GM12878 (cell line): ENCODE results near the gene GPR78. TPM values are rescaled to one million over a fixed set of nuclear protein-coding genes. Genes with fewer than 3 reads are reported as not detected.

Experiments
- ATAC-seq: fragments of 200-7000 bp; cut with Tn5 transposase; 3 replicates; pipeline ENCODE4 v1.9.1; 2020; ENCODE audit warnings: mild to moderate bottlenecking, moderate library complexity
- BruUV-seq: library from RNA; stranded (reverse); fragments of 400-500 nt; replicated peaks from 2 replicates; lab custom pipeline; 2021; lab: Mats Ljungman, UMichigan
- CTCF ChIA-PET: fragments of 300-600 bp; sonication (Branson Sonifier 250); formaldehyde crosslinking; extraction: SDS; loops from one replicate; lab custom pipeline; 2021; ENCODE audit warnings: inconsistent platforms; lab: Yijun Ruan, JAX
- POLR2A ChIA-PET: fragments of 350-600 bp; formaldehyde crosslinking; extraction: SDS; loops from one replicate; lab custom pipeline; 2021; ENCODE audit warnings: inconsistent platforms; lab: Charles Lee
- RAD21 ChIA-PET: fragments of 300-600 bp; sonication (Branson Sonifier 250); formaldehyde crosslinking; loops from one replicate; lab custom pipeline; 2023; ENCODE audit warnings: antibody characterized with exemption; ENCODE audit not compliant: unreplicated experiment; lab: Charles Lee
- SMC1A ChIA-PET: fragments of 300-600 bp; sonication (Branson Sonifier 250); formaldehyde crosslinking; loops from one replicate; lab custom pipeline; 2023; ENCODE audit not compliant: unreplicated experiment, uncharacterized antibody; lab: Charles Lee
- DNase-seq: peaks from one replicate; pipeline ENCODE4 v3.0.0-alpha.2; 2011; ENCODE audit warnings: low read depth, low spot score
- FAIRE-seq: peaks from 3 replicates; lab custom pipeline; 2011; peaks lifted over from hg19 to GRCh38; lab: Jason Lieb, UNC
- H2AFZ ChIP-seq: 2 replicates; pipeline ENCODE4 v1.6.0; 2011; ENCODE audit warnings: low read depth, low read length, control low read depth; ENCODE audit not compliant: control insufficient read depth
- H3K27ac ChIP-seq: 2 replicates; pipeline ENCODE4 v1.5.1; 2011; ENCODE audit warnings: control low read depth; ENCODE audit not compliant: control insufficient read depth, insufficient read depth
- H3K27me3 ChIP-seq, 2 experiments: replicated peaks in 1 of 2; 2 replicates each; pipeline versions ENCODE4 v1.6.0 to v1.6.1; 2011; ENCODE audit warnings: low read length in 1 of 2; ENCODE audit not compliant: control insufficient read depth in 2 of 2, insufficient read depth in 2 of 2
- H3K36me3 ChIP-seq, 2 experiments: 2 replicates each; pipeline ENCODE4 v1.5.1; 2011; ENCODE audit warnings: low read length in 1 of 2; ENCODE audit not compliant: control insufficient read depth in 2 of 2, insufficient read depth in 2 of 2
- H3K4me1 ChIP-seq: 2 replicates; pipeline ENCODE4 v1.6.1; 2011; ENCODE audit warnings: mild to moderate bottlenecking, low read length, moderate library complexity, mixed read lengths; ENCODE audit not compliant: control insufficient read depth, insufficient read depth
- H3K4me2 ChIP-seq: 2 replicates; pipeline ENCODE4 v1.6.0; 2011; ENCODE audit warnings: control low read depth; ENCODE audit not compliant: control insufficient read depth, insufficient read depth
- H3K4me3 ChIP-seq: fragments of 200-600 bp; sonication (generic); 2 replicates; pipeline ENCODE4 v1.5.1; 2016
- H3K79me2 ChIP-seq: 2 replicates; pipeline ENCODE4 v1.6.0; 2011; ENCODE audit warnings: low read length; ENCODE audit not compliant: control insufficient read depth, insufficient read depth
- H3K9ac ChIP-seq: 2 replicates; pipeline ENCODE4 v1.8.0; 2011; ENCODE audit warnings: low read length, control low read depth, mixed read lengths; ENCODE audit not compliant: control insufficient read depth, insufficient read depth
- H3K9me3 ChIP-seq: replicated peaks from 3 replicates; pipeline ENCODE4 v1.5.1; 2011; ENCODE audit warnings: mild to moderate bottlenecking, low read length; ENCODE audit not compliant: control insufficient read depth, insufficient read depth
- H4K20me1 ChIP-seq: 2 replicates; pipeline ENCODE4 v1.6.0; 2011; ENCODE audit not compliant: control insufficient read depth, insufficient read depth
- KAT2A ChIP-seq: conservative IDR thresholded peaks from 2 replicates; pipeline ENCODE4 v1.6.1; 2011; ENCODE audit warnings: low read depth, low read length; ENCODE audit not compliant: control insufficient read depth
- PML ChIP-seq: IDR thresholded peaks from 2 replicates; pipeline ENCODE4 v1.6.1; 2012; ENCODE audit warnings: low read length, inconsistent platforms
- POLR2AphosphoS5 ChIP-seq: IDR thresholded peaks from 2 replicates; pipeline ENCODE4 v1.6.1; 2011; ENCODE audit warnings: mild to moderate bottlenecking, low read length, inconsistent platforms
- SREBF1 ChIP-seq: IDR thresholded peaks from 2 replicates; pipeline ENCODE4 v1.6.1; 2012; ENCODE audit warnings: mild to moderate bottlenecking, low read length
- STAT1 ChIP-seq: fragments of 450-650 bp; conservative IDR thresholded peaks from 2 replicates; pipeline ENCODE4 v1.6.1; 2014; ENCODE audit warnings: antibody characterized with exemption, mild to moderate bottlenecking
- WGBS: methylation state at CpG from one replicate; pipeline ENCODE4 v1.1.6; 2016; ENCODE audit warnings: low lambda C conversion rate; ENCODE audit not compliant: insufficient replicate concordance, insufficient coverage; ENCODE audit errors: missing lambda C conversion rate; 5-methylcytosine and 5-hydroxymethylcytosine counted together
- in situ Hi-C: fragments of 300-500 bp; cut with MboI; formaldehyde crosslinking; loops from 9 replicates; pipeline ENCODE4 v1.14.3; 2018; ENCODE audit warnings: mixed read lengths
- intact Hi-C: fragments of 100-400 bp; cut with micrococcal nuclease; formaldehyde crosslinking; loops from one replicate; pipeline ENCODE4 v1.14.2; 2022; ENCODE audit not compliant: unreplicated experiment
- polyA plus RNA-seq, 11 experiments: library from polyadenylated mRNA; depleted of rRNA in 4 of 11; unstranded in 6 of 11; stranded (reverse) in 5 of 11; fragments of >200 nt; fragmentation: Nextera tagmentation in 4 of 11; fragmentation: Illumina TruSeq in 1 of 11; extraction: Ambion mirVana in 4 of 11; extraction: Trizol in 1 of 11; gene quantifications; 1 replicate in 1 of 11; 2 replicates in 10 of 11; pipeline versions ENCODE4 v1.2.1 to v1.2.3, GENCODE V29; 2011 to 2016; ENCODE audit warnings: inconsistent platforms in 2 of 11, missing spikeins in 2 of 11, low read depth in 1 of 11
- total RNA-seq, 4 experiments: library from RNA; depleted of rRNA in 3 of 4; stranded (reverse); fragments of >200 nt in 3 of 4; fragmentation: Illumina TruSeq in 1 of 4; extraction: Trizol in 1 of 4; gene quantifications; 2 replicates each; pipeline versions ENCODE4 v1.2.1 to v1.2.3, GENCODE V29; 2013 to 2021
- TF ChIP-seq, protein P1 (sequence below): IDR thresholded peaks from 2 replicates; pipeline ENCODE4 v1.6.1; 2011; ENCODE audit warnings: mild to moderate bottlenecking, low read depth, low read length, moderate library complexity; ENCODE audit not compliant: insufficient replicate concordance
- TF ChIP-seq, protein P2 (sequence below): fragments of 450-650 bp; formaldehyde crosslinking; IDR thresholded peaks from 2 replicates; pipeline ENCODE4 v1.4.0; 2020; ENCODE audit warnings: mild to moderate bottlenecking, moderate library complexity
- TF ChIP-seq, protein P3 (sequence below): IDR thresholded peaks from 2 replicates; pipeline ENCODE4 v1.6.1; 2011; ENCODE audit warnings: borderline replicate concordance, low read depth, mild to moderate bottlenecking, moderate library complexity, mixed read lengths, low read length; ENCODE audit not compliant: insufficient read depth; ENCODE audit errors: extremely low read length
- TF ChIP-seq, protein P4 (sequence below): fragments of 450-650 bp; IDR thresholded peaks from 2 replicates; pipeline ENCODE4 v1.6.1; 2014; ENCODE audit warnings: mild to moderate bottlenecking

The GPR78 gene
- total and polyA plus RNA-seq, 10 of the 15 experiments (the other 5 are each of a cell fraction or from before 2014, with no cell fraction given) = 0.03 TPM; not detected in 9

DNA sequence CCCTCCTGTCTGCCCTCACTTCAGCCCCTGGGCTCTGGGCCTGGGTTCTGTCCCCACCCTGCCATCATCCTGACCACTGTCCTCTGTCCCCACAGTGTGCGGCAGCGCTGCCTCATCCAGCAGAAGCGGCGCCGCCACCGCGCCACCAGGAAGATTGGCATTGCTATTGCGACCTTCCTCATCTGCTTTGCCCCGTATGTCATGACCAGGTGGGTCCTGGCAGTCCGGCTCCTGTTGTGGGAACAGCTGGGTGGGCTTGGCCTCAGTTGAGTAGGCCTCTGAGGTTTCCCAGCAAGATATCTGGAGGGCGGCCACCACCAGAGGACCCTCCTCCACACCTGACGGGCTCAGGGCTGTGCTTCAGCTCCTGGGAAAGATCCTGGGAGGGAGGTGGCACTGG, 2.2 kb downstream of the GPR78 start:
- Histone ChIP-seq H4K20me1 (no peaks in the 10 kb centered on the region), H3K27me3 (no peaks in the 10 kb centered on the region), H3K27ac (no peak overlapping the region), H3K79me2 (no peaks in the 10 kb centered on the region), H3K4me2 (no peak overlapping the region), H3K4me3 (no peak overlapping the region), H3K9ac (no peak overlapping the region), H3K9me3 (no peaks in the 10 kb centered on the region), H3K4me1 (no peaks in the 10 kb centered on the region), H2AFZ (no peak overlapping the region), H3K36me3 (no peaks in the 10 kb centered on the region)
- in situ Hi-C loops = no loop called here
- no TSS peak for BruUV-seq
- intact Hi-C loops = no loop called here
- no peak for FAIRE-seq
- WGBS = 56% methylated on average over 12 of the region's 12 CpGs
- ChIA-PET CTCF (no interaction called here), SMC1A (no interaction called here), POLR2A (no interaction called here), RAD21 (no interaction called here)
- no peak for DNase-seq
- TF ChIP-seq KAT2A (no peak), PML (no peak), STAT1 (no peak), POLR2AphosphoS5 (no peak), SREBF1 (no peak)
- TF ChIP-seq, protein P1, sequence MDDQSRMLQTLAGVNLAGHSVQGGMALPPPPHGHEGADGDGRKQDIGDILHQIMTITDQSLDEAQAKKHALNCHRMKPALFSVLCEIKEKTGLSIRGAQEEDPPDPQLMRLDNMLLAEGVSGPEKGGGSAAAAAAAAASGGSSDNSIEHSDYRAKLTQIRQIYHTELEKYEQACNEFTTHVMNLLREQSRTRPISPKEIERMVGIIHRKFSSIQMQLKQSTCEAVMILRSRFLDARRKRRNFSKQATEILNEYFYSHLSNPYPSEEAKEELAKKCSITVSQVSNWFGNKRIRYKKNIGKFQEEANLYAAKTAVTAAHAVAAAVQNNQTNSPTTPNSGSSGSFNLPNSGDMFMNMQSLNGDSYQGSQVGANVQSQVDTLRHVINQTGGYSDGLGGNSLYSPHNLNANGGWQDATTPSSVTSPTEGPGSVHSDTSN = no peak
- TF ChIP-seq, protein P2, sequence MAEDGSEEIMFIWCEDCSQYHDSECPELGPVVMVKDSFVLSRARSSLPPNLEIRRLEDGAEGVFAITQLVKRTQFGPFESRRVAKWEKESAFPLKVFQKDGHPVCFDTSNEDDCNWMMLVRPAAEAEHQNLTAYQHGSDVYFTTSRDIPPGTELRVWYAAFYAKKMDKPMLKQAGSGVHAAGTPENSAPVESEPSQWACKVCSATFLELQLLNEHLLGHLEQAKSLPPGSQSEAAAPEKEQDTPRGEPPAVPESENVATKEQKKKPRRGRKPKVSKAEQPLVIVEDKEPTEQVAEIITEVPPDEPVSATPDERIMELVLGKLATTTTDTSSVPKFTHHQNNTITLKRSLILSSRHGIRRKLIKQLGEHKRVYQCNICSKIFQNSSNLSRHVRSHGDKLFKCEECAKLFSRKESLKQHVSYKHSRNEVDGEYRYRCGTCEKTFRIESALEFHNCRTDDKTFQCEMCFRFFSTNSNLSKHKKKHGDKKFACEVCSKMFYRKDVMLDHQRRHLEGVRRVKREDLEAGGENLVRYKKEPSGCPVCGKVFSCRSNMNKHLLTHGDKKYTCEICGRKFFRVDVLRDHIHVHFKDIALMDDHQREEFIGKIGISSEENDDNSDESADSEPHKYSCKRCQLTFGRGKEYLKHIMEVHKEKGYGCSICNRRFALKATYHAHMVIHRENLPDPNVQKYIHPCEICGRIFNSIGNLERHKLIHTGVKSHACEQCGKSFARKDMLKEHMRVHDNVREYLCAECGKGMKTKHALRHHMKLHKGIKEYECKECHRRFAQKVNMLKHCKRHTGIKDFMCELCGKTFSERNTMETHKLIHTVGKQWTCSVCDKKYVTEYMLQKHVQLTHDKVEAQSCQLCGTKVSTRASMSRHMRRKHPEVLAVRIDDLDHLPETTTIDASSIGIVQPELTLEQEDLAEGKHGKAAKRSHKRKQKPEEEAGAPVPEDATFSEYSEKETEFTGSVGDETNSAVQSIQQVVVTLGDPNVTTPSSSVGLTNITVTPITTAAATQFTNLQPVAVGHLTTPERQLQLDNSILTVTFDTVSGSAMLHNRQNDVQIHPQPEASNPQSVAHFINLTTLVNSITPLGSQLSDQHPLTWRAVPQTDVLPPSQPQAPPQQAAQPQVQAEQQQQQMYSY = no peak
- TF ChIP-seq, protein P3, sequence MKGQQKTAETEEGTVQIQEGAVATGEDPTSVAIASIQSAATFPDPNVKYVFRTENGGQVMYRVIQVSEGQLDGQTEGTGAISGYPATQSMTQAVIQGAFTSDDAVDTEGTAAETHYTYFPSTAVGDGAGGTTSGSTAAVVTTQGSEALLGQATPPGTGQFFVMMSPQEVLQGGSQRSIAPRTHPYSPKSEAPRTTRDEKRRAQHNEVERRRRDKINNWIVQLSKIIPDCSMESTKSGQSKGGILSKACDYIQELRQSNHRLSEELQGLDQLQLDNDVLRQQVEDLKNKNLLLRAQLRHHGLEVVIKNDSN = no peak
- TF ChIP-seq, protein P4, sequence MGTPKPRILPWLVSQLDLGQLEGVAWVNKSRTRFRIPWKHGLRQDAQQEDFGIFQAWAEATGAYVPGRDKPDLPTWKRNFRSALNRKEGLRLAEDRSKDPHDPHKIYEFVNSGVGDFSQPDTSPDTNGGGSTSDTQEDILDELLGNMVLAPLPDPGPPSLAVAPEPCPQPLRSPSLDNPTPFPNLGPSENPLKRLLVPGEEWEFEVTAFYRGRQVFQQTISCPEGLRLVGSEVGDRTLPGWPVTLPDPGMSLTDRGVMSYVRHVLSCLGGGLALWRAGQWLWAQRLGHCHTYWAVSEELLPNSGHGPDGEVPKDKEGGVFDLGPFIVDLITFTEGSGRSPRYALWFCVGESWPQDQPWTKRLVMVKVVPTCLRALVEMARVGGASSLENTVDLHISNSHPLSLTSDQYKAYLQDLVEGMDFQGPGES = no peak
- no peak for ATAC-seq
